HG03103 (cell line): Measurements from ENCODE around the gene LTBP1.
"Not testable (repeated sequence)": the region's sequence is repeated elsewhere in the genome, so short reads cannot be mapped to it uniquely, and the experiment has no call there.

Experiments
- ATAC-seq: cut with Tn5 transposase; IDR thresholded peaks from one replicate; pipeline ENCODE4 v1.9.1; 2021; ENCODE audit warnings: low read depth; ENCODE audit not compliant: unreplicated experiment

The LTBP1 gene, protein sequence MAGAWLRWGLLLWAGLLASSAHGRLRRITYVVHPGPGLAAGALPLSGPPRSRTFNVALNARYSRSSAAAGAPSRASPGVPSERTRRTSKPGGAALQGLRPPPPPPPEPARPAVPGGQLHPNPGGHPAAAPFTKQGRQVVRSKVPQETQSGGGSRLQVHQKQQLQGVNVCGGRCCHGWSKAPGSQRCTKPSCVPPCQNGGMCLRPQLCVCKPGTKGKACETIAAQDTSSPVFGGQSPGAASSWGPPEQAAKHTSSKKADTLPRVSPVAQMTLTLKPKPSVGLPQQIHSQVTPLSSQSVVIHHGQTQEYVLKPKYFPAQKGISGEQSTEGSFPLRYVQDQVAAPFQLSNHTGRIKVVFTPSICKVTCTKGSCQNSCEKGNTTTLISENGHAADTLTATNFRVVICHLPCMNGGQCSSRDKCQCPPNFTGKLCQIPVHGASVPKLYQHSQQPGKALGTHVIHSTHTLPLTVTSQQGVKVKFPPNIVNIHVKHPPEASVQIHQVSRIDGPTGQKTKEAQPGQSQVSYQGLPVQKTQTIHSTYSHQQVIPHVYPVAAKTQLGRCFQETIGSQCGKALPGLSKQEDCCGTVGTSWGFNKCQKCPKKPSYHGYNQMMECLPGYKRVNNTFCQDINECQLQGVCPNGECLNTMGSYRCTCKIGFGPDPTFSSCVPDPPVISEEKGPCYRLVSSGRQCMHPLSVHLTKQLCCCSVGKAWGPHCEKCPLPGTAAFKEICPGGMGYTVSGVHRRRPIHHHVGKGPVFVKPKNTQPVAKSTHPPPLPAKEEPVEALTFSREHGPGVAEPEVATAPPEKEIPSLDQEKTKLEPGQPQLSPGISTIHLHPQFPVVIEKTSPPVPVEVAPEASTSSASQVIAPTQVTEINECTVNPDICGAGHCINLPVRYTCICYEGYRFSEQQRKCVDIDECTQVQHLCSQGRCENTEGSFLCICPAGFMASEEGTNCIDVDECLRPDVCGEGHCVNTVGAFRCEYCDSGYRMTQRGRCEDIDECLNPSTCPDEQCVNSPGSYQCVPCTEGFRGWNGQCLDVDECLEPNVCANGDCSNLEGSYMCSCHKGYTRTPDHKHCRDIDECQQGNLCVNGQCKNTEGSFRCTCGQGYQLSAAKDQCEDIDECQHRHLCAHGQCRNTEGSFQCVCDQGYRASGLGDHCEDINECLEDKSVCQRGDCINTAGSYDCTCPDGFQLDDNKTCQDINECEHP (N-terminal part only)

DNA sequence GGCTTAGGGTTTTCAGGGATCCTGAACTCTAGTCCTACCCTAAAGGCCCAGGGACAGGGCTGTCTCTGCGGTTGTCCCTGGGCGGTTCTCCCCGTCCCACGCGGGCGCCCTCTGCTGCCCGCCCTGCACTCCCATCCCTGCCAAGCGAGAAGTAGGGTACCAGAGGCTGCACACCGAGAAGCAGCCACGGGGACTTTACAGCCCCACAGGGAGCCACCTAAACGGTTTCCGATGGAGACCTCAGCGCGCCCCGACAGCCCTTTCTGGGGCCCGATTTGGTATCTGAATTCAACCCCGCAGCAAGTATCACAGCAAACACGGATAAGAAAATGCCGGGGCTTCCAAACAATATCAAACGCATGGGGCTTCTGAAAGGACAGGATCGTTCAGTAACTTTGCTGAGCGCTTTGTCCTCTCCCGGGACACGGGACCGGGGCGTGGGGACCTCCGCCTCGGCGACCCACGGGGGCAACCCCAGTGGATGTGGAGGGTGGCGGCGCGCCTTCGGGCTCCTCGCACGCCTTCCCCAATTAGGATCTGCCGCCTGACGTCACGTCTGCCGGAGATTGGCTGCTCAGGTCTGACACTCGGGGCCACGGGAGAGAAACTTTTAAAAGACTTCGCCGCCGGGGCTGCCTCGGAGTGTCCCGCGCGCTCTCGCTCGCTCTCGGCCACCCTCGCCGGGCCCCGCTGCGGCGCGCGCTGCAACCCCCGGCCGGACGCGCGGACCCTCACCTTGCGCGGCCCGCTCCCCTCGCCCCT, at the start of gene LTBP1:
TSS of gene LTBP1 (plus strand) at position 640 of the 762 bp plus-strand sequence. CDS start 372 bp downstream, outside the sequence.
- peak; percentile 52 for ATAC-seq

DNA sequence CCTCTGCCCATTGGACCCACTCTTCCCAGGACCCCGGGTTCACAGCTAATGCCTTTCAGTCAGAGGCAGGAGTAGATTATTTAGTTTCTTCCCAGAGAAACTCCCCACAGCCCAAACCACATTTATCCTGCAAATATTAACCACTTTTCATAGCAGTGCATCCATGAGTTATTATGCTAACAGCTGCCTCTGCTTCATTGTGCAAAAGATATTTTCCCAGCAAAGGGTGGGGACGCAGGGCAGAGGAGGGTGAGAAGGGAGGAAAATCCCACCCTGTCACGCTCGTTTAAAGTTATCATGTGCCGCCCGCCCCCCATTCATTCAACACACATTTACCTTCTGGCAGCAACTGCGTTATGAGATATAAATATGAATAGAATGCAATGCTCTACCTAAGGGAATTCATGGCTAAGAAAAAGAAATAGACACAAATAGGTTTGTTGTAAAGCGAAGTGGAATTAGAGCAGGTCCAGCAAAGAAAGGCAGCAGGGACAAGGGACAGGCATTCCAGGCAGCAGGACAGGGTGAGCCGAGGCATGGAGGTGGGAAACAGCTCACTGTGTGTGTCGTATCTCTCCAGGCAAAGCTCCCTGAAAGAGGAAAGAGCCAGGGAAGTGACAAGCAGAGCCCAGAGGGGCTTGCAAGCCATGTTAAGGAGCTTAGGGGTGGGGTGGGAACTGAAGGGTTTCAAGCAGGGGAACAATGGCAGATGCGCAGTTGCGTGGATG, 46.3 kb upstream of the LTBP1 start:
- no peak for ATAC-seq

DNA sequence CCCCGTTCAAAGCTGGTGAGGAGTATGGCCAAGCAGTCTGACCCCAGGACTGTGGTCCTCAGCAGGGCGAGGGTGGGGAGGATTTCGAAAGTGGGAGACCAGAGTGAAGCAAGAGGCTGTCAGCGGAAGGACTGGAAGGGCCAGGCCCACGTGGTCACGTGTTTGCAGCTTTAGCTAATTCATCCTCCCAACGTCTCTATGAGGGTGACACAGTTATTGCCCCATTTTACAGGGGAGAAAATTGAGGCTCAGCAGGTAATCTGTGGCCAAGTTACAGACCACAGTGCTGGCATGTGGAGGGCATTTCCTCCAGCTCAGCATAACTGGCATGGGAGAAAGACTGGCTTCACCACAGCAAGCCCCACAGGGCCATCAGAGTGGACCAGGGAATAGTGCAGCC, 45.4 kb upstream of the LTBP1 start:
- no peak for ATAC-seq

DNA sequence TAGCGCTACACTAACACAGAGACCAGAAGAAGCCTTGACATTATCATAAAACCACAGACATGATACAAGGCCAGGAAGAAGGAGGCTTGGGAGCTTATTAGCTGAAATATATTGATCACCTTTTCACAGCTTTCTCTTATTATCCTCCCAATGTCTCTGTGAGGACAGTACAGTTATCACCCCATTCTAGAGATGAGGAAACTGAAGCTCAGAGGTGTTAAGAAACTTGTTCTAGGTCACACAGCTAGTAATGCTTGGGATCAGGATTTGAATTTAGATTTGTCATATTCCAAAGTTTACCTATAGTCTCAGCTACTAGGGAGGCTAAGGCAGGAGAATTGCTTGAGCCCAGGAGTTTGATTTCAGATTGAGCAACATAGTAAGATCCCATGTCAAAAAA, 44.6 kb upstream of the LTBP1 start:
- no peak for ATAC-seq

DNA sequence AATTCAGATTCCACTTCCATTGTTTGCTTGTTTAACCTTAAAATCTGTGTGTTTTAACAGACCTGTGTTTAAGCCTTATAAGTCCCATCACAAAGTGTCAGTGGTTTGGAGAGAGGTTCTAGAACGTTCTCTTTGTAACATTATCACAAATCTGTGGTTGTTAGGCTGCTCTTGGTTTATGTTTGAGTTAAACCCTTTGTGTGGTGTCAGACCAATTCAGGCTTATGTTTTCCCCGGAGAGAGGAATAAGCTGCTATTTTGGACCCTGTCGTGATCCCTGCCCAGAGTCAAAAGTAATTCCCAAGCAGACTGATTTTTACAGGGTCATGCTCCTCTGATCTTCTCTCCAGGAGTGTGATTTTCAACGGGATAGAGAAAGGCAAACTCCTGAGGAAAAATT, 43.8 kb upstream of the LTBP1 start:
- no peak for ATAC-seq

DNA sequence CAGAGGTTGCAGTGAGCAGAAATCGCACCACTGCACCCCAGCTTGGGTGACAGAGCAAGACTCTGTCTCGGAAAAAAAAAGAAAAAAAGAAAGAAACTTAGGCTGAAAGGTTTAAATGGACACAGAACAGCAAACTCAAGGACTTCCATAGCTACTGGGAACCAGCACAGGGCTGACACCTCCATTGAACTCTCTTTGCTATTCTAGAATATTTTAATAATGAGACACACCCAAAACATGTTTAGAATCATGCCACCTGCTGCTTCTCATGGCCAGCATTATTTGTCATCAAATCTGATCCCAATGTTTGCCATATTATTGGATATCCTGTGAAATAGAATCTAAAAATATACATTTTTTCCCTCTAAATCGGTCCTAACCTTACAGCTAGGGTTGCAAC, 42.7 kb upstream of the LTBP1 start:
- ATAC-seq: no peak

DNA sequence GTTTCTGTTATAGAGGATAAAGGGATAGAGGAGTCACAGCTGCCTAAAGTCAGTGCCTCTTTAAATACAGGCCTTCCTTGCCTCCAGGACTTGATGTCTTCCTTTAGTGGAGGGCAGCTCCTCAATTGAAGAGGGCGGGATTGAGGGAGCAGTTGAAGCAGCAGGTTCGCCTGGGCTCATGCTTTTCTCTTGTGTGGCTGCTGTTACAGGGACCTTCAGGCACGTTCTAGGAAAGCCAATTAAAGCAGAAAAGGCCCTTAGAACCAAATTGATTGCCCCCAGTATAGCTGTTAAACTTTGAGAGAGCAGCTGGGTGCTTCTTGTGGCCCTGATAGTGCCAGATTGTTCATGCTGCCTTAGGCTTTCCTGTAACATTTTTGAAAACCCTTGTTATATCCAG, 42.0 kb upstream of the LTBP1 start:
- ATAC-seq: no peak

DNA sequence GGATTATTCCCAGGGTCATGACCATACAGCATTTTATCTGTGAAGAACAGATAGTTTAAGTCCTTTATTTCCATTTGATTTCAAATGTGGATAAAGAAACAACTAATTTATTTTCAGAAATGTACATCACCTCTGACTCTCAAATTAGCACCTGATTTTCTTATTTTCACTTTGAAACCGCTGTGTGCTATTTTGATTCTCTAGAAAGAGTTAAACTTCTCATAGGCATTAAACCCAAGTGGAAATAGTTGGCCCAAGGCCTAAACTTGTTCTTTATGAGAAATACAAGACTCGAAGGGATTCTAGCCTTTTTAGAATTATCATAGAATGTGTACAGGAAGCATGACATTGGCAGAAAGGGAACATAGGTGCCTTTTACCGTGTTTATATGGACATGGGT, 41.5 kb upstream of the LTBP1 start:
- no peak for ATAC-seq

DNA sequence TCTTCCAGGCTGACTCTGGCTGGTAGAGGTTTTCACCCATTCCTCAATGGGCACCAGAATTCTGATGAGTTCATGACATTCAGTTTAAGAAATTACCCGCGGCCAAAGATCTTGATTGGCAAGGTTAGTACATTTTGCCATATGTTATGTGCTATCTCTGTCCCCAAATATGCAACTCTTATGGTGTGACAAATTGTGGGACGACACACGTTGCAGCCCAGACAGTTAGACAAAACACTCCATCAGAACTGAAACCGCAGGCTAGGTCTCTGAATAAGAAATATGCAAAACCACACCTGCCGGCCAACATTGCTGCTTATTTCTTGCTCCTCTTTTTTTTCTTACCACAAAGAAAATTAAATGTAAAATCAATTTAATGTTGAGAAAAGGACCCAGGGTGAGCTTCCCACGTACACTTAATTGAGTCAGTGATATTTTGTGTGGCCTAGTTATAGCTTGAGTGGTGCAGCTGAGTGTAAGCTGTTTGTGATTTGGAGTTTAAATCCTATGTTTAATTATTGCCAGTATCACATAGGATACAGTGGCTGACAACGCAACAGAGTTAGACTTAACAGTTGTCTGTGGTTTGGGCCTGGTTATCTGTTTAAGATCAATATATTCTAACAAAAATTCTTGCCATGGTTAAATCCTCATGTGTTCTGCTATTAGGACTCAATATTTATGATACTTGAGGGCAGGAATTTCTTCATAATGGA, 35.7 kb upstream of the LTBP1 start:
- ATAC-seq: peak; percentile 92

DNA sequence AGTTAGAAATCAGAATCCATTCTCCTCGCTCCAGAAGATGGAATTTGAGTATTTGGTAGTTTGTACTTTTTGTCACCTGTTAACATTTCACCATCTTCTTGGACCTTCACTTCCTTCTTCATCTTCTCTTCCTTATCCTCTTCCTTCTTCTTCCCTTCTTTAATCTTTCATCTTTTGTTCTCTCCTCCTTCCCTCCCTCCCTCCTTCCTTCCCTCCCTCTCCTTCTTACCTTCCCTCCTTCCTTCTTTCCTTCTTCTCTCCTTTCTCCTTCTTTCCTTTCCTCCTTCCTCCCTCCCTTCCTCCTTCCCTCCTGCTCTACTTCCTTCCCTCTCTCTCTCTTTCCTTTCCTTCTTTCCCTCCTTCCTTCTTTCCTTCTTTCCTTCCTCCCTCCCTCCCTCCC, 31.1 kb upstream of the LTBP1 start:
- ATAC-seq: no peak

DNA sequence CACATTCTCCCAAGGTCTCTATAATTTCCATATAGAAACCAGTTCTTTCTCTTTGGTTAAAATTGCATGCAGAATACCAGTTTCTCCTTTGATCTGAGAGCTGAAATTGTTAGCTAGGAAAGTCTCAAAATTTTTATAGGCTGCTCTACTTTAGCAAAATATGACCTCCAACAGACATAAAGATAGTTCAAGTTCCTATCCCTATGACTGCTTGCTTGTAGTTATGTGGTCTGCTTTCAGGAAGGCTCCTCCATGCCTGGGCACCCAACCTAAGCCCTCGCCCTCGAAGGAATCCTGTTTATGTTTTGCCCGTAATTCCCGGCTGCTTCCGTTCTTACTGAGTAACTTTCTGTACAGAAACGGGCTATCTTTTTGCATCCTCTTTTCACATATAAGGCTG, 28.0 kb upstream of the LTBP1 start:
- no peak for ATAC-seq

DNA sequence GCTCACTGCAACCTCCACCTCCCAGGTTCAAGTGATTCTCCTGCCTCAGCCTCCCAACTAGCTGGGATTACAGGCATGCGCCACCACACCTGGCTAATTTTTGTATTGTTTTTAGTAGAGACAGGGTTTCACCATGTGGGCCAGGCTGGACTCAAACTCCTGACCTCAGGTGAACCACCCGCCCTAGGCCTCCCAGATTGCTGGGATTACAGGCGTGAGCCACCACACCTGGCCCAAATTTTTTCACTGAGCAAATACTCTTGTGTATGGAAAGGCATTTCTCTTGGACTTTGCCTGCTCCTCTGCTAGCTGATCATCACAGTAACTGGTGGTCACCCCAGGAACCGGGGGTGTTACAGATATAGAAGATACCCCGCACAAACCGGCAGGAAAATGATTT, 26.9 kb upstream of the LTBP1 start:
- not testable (repeated sequence) for ATAC-seq

DNA sequence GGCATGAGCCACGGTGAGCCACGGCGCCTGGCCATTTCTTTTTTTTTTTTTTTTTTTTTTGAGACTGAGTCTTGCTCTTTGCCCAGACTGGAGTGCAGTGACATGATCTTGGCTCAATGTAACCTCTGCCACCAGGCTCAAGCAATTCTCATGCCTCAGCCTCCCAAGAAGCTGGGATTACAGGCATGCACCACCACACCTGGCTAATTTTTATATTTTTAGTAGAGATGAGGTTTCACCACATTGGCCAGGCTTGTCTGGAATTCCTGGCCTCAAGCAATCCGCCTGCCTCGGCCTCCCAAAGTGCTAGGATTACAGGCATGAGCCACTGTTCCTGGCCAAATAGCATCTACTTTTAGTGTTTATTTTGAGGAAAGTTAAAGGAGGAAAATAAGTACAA, 25.3 kb upstream of the LTBP1 start:
- not testable (repeated sequence) for ATAC-seq

DNA sequence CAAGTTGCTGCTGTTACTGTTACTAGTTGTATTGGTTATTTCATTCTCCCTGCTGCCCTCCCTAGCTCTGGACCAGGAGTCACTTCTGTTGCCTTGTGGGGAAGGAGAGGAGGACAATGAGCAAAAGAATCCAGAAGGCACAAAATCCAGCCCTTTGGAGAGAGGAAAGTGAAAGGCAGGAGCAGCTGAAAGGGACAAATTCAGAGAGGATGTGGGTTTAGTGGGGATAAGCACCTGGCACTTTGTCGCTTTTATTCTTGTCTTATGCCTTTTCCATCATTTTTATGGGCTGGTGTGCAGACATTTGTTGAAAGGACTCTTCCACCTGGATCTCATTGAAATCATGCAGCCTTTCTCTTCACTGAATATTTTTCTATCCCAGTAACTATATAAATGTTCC, 24.3 kb upstream of the LTBP1 start:
- no peak for ATAC-seq

DNA sequence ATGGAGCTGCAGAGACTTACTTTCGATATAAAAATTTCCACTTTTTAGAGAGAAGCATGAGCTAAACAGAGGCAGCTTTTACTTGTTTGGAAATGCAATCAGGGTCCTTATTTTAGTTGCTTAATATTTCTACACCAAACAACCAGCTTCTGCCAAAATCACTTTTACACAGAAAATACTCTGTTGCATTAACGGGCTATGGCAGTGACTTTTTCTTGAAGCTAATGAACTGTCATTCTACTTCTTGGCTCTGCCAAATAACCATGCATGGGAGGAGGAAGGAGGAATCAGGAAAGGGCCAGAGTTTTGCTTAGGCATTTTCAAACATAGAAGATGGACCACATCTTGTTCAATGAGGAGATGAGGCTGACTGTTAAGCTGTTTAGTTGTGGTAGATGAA, 23.6 kb upstream of the LTBP1 start:
- ATAC-seq: no peak

DNA sequence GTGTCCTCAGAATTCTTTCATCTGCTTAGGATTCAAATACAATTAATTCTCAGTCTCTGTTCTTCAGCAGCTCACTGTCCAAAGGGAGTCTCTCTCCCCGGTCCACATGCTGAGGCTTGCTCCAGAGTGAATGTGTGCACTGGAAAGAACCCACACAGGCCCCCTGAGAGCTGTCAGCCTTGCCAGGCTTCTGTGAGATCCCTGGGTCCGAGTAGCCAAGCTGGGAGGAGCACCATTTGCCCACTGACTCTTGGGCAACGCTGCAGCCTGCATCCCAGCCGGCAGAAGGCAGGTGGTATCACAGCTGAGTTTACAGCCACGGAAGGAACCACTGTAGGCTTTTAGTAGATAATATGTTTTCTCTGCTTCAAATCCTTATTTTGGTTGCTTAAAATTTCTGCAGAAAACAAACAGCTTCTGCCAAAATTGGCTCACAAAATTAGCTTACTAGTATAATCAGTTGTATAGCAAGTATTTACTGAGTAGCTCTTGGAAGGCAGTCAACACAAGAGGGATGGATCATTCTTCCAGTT, 21.4 kb upstream of the LTBP1 start:
- no peak for ATAC-seq

DNA sequence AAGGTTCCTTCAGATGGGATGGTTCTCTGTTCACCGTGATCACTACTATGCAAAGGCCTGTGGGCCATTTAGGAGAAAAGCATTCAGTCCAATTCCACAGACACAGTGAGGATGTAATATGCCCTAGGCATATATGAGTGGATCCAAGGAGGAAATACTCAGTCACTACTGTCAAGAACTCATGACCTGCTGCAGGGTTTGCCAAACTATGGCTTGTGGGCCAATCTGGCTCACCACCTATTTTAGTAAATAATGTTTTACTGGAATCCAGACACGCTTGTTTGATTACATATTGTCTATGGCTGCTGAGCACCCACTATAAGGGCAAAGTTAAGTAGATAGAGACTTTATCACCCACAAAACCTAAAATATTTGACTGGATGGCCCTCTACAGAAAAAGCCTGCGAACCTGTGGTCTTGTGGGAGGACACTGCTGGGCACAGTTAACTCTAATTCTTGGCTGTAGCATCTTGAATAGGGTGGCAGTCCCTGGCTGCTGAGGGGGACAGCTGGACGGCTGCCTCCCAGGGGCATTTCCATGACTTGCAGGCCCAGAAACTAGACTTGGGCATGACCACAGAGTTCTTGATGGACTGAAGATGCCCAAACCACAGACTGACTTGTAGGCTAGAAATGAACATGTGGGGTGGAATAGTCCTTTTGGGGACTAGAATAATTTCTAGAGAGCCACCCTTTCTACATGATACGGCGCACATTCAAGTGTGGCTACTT, 20.6 kb upstream of the LTBP1 start:
- ATAC-seq: no peak

DNA sequence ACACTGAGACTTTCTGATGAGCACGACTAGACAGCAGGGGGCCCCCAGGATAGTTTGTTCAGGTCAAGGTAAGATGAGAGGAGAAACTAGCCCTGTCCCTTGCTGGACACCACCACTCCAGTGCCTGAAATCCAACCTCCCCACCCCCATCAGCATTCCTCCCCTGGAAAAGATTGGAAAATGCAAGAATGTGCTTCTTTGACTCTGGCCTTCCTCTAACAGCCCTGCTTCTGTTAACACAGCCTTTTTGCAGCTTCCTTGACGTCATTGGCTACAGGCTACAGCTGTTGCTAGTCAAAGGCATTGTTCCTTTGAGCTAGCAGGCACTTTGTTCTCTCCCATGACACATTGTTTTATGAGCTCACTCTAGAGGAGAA, 20.1 kb upstream of the LTBP1 start:
- no peak for ATAC-seq
